T-helper 22 cell (primary cell): Measurements from ENCODE around the gene SH2D5.
"Not testable (repeated sequence)": the region's sequence is repeated elsewhere in the genome, so short reads cannot be mapped to it uniquely, and the experiment has no call there.

Experiments used
- DNase-seq: peaks from one replicate; pipeline ENCODE4 v3.0.0-alpha.2; 2020; ENCODE audit warnings: low read depth

Gene SH2D5

GRCh38 chr1:20728371-20729154 is 3.9 kb downstream of the SH2D5 start:
- no peak for DNase-seq

GRCh38 chr1:20727746-20728316 is 4.7 kb downstream of the SH2D5 start:
- no peak for DNase-seq

DNA sequence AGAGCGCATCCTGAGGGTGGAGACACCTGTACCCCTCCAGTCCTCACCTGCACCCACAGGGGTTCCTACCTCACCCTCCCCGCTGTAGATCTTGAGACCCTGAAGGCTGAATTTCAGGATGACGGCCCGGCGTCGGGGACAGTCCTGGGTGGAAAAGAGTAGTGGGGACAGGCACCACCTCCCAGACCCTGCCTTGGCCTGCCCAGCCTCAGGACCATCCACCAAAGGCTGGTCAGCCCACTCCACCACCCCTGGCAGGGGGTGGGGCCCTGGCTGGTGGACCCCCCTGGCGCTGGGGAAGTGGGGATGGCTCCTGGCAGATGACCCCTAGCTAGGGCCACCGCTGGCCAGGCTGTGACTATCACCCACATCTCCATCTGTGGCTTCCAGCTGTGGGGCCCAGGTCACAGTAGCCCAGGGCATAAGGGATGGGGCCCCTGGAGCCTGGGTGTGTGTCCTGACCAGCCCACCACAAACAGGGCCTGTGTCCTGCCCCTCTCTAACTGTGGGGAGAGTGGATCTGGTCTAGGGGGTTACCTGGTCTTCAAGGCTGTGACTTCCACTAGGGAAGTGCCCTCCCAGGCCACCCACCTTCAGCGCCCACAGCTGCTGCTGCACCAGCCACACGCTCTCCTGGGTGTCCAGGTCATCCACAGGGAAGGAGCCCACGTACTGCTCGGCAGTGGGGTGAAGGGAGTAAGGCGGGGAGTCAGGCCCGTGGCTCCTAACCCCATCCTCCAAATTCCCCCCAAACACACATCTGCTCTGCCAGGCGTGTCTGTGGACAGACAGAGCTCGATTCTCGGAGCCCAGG is 5.4 kb downstream of the SH2D5 start:
- DNase-seq = no peak

- DNase-seq = no peak
These were observed 6.2 kb downstream of the SH2D5 start for GRCh38 chr1:20726118-20726911.

- DNase-seq = no peak
These were observed 7.0 kb downstream of the SH2D5 start for GRCh38 chr1:20725189-20726117.

GRCh38 chr1:20724364-20725188 is 7.9 kb downstream of the SH2D5 start:
- DNase-seq = no peak

DNA sequence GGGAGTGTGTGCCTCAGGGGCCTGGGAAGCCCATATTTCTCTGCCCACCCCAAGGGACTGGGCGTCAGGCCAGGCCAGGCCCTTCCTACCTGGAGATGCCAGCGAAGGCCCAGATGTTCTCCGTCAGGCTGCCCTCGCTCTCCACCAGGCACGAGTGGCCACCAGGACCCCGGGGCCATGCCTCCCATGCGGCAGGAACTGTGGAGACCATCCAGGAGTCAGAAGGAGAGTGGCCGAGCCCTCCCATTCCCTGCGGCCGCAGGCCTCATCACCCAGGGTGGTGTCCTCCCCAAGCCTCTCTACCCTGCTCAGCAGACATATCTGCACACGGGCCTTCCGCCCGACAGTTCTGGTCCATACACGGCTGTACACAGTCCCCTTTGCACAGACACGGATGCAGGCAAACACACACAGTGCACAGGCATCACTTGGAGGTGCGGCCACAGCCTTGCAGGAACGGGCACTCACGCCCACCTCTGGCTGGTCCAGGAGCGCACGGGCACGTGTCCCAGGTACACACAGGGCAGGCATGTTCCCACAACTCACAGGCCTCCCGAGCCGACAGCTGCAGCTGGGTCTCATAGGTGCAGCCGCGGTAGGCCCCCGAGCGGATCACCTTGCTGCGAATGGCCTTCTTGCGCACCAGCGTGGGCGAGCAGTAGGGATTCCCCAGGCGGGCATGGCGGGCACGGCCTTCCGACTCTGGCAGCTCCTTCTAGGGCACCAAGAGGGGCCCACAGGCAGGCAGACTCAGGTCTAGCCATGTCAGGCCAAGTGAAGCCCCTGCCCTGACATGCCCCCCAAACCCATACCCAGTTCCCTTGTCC is 8.8 kb downstream of the SH2D5 start:
- DNase-seq = no peak

DNA sequence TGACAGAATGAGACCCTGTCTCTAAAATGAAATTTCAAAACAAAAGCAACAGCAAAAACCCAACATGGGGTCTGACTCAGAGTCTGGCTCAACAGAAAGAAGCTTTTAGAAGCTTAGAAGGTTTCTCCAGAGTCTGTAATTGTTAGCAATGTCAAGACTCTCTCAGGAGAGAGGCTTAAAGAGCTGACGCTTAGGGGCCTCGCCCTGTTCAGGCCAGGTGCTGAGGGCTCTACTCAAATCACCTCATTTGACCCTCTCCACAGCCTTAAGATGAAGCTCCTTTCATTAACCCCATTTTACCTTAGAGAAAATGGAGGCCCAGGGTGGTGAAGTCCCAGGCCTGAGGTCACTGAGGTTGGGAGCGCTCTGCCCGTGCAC is 9.4 kb downstream of the SH2D5 start:
- no peak for DNase-seq

DNA sequence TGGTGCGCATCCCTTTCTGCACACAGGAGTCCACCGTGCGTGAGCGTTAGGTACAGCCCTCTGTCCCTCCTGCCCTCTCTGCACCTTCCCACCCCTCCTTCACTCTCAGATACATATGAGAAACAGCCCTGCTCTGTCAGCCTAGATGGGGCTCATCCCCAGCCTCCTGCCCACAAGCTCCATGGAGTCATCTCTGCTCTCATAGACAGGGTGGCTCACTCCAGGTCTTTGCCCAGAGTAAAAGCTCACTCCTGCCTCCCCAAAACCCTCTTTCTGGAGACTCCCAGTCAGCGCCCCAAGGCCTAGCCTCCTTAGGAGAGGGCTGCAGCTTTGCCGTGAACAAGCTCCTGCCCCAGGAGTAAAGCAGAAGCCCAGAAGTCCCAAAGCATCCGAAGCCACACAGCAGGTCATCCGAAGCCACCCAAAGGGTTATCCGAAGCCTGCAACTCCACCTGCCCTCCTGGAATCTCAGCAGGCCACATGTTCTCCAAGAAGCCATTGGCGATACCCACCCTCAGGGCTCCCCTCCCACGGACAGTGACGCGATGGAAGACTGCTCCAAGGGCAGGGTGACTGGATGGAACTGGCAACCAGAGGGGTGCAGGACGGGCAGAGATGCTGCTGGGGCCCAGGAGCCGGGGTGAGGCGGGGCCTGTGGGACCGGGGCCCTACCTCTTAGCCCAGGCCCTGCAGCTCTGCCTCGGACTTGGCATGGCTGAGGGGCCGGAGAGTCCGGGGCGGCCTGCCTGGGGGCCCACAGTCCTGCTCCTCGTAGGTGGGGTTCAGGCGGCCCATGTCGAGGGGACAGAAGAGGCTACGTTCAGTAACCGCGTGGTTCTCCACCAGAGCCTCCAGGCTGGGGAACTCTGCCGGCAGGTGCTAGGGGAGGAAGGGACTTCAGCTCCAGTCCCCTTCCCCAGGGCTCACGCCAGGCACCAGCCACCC is 11.1 kb downstream of the SH2D5 start:
- no peak for DNase-seq

- no peak for DNase-seq
These were observed 11.8 kb downstream of the SH2D5 start for GRCh38 chr1:20720631-20721091.

DNA sequence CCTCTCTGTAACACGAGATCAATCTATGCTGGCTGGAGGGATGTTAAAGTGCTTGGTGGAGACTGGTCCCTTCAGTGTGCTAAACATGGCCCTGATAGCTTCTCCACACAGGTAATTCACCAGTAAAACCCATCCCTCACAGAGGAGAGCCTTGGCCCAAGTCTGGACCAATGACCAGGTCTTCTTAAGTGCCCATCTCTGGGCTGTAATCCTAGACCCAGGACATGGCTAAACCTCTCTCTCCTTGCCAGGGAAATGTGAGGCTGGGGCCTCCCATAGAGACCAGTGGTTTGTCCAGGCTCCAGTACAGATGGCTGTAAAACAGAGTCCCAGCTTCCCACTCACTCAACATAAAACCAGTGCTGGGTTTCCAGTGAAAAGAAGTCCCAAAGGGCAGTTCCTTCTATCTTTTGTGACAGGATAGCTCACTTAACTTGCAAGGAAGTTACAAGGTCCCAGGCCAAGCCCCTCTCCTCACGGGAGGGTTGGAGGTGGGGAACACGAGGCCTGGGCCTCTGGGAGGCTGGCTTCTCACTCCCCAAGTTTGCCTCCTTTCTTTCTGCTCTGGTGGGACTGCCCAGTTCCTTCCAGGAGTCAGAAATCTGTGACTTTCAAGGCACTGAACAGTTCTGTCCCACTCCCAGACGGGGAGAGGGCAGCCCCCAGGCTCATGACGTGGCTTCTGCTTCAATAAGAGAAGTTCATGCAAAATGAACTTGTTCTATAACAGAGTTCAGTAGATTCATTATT is 12.5 kb downstream of the SH2D5 start:
- no peak for DNase-seq

GRCh38 chr1:20719261-20719660 is 13.2 kb downstream of the SH2D5 start:
- DNase-seq = no peak

- DNase-seq = not testable (repeated sequence)
These were observed 14.1 kb downstream of the SH2D5 start for GRCh38 chr1:20718343-20718882.

- DNase-seq = peak; percentile 29
These were observed 14.8 kb downstream of the SH2D5 start, which contains the start of gene KIF17 for GRCh38 chr1:20717452-20718342. Gene KIF17 (minus strand): TSS chr1:20718007. CDS start chr1:20717706, 301 bp downstream.

- DNase-seq = no peak
These were observed 16.3 kb downstream of the SH2D5 start for GRCh38 chr1:20716232-20716631.

GRCh38 chr1:20715406-20715805 is 17.1 kb downstream of the SH2D5 start:
- DNase-seq = no peak
